Erythroblast (primary cell): Measurements from ENCODE around the gene ACSBG1.

Experiments used
- GATA1 ChIP-seq: IDR thresholded peaks from 2 replicates; pipeline ENCODE4 v1.6.1; 2011; ENCODE audit warnings: low read depth, mild to moderate bottlenecking, control low read depth, low read length, moderate library complexity
- POLR2A ChIP-seq: IDR thresholded peaks from 2 replicates; pipeline ENCODE4 v1.6.1; 2011; ENCODE audit warnings: mild to moderate bottlenecking, low read length

DNA sequence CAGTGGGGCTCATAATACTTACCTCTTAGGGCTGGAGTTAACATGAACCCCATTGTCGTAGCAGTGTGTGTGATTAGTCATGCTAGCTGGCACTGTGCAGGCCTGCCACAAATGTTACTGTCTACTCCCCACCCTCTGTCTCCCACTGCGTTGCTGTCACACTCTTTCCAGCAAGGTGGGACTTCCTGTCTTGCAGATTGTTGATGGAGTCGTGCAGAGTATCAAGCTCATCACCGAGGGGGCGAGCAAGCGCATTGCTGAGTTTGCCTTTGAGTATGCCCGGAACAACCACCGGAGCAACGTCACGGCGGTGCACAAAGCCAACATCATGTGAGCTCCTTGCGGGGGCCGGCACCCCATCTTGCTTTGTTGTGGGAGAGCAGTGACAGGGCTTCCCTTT, 72.3 kb downstream of the ACSBG1 start:
- no peak for TF ChIP-seq POLR2A
- no peak for TF ChIP-seq GATA1
